K562 (cell line): ENCODE results near the gene THBS1.

ENCODE experiments used
- CTCF ChIP-seq, 3 experiments: IDR thresholded peaks in 2 of 3; conservative IDR thresholded peaks in 1 of 3; 2 replicates each; pipeline ENCODE4 v1.5.1; 2011 to 2012; ENCODE audit warnings: low read length in 3 of 3, mild to moderate bottlenecking in 3 of 3, control low read depth in 2 of 3, improper control_type of control experiment in 1 of 3, inconsistent platforms in 1 of 3, low read depth in 1 of 3, mixed read lengths in 1 of 3, moderate library complexity in 1 of 3; ENCODE audit not compliant: insufficient read depth in 2 of 3
- EHMT2 ChIP-seq: fragments of 450-650 bp; IDR thresholded peaks from 2 replicates; pipeline ENCODE4 v1.6.1; 2018; ENCODE audit warnings: antibody characterized with exemption
- EZH2 ChIP-seq: IDR thresholded peaks from 2 replicates; pipeline ENCODE4 v1.6.1; 2012; ENCODE audit warnings: low read depth, mild to moderate bottlenecking, inconsistent platforms, low read length, borderline replicate concordance
- JUND ChIP-seq, 2 experiments: IDR thresholded peaks; 2 replicates in 1 of 2; 3 replicates in 1 of 2; pipeline ENCODE4 v1.6.1; 2011; ENCODE audit warnings: borderline replicate concordance in 2 of 2, low read depth in 2 of 2, low read length in 2 of 2, improper control_type of control experiment in 1 of 2, missing biosample characterization in 1 of 2, missing genetic modification characterization in 1 of 2, missing genetic modification reagents in 1 of 2
- POLR2AphosphoS5 ChIP-seq: IDR thresholded peaks from 2 replicates; pipeline ENCODE4 v1.6.1; 2011; ENCODE audit warnings: mild to moderate bottlenecking, low read depth, low read length, moderate library complexity; ENCODE audit not compliant: control insufficient read depth, insufficient read depth
- SRSF7 ChIP-seq: fragments of 200-400 bp; formaldehyde crosslinking; optimal IDR thresholded peaks from 2 replicates; pipeline ENCODE3; 2017; ENCODE audit warnings: mild to moderate bottlenecking, low read depth, low read length
- USF1 ChIP-seq: sonication (generic); formaldehyde crosslinking; IDR thresholded peaks from 2 replicates; pipeline ENCODE4 v1.9.0; 2022; ENCODE audit warnings: mild to moderate bottlenecking, missing genetic modification reagents
- TF ChIP-seq, protein P1 (sequence below): sonication (generic); formaldehyde crosslinking; IDR thresholded peaks from 2 replicates; pipeline ENCODE4 v1.9.0; 2022; ENCODE audit warnings: mild to moderate bottlenecking, missing genetic modification reagents

- TF ChIP-seq EZH2 (no peak), CTCF (IDR thresholded peaks at IDR 0.05 in 2 of 3, conservative IDR thresholded peaks at IDR 0.05 in 1 of 3; ENCODE audit: insufficient read depth in 2 of 3, low read depth in 1 of 3, low read length in 3 of 3) (no peak), SRSF7 (no peak), JUND (IDR thresholded peaks at IDR 0.05; ENCODE audit: borderline replicate concordance, low read depth, low read length) (no peak), JUND (tag; IDR thresholded peaks at IDR 0.05; ENCODE audit: borderline replicate concordance, low read depth, low read length) (no peak), EHMT2 (no peak), USF1 (no peak), POLR2AphosphoS5 (no peak)
- TF ChIP-seq, protein P1, sequence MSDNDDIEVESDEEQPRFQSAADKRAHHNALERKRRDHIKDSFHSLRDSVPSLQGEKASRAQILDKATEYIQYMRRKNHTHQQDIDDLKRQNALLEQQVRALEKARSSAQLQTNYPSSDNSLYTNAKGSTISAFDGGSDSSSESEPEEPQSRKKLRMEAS (CRISPR knock-in tag) = no peak
Measured at GRCh38 chr15:39591896-39592315, 11.0 kb downstream of the THBS1 start.
